VCaP (cell line): ENCODE measurements around the gene DDI2.

Experiments
- H3K27ac ChIP-seq: fragments of 450-650 bp; 2 replicates; pipeline ENCODE4 v1.5.1; 2017
- TF ChIP-seq, protein P1 (sequence below): fragments of 450-650 bp; conservative IDR thresholded peaks from 2 replicates; pipeline ENCODE4 v1.5.1; 2017; ENCODE audit warnings: mild to moderate bottlenecking, moderate library complexity

The DDI2 gene

DNA sequence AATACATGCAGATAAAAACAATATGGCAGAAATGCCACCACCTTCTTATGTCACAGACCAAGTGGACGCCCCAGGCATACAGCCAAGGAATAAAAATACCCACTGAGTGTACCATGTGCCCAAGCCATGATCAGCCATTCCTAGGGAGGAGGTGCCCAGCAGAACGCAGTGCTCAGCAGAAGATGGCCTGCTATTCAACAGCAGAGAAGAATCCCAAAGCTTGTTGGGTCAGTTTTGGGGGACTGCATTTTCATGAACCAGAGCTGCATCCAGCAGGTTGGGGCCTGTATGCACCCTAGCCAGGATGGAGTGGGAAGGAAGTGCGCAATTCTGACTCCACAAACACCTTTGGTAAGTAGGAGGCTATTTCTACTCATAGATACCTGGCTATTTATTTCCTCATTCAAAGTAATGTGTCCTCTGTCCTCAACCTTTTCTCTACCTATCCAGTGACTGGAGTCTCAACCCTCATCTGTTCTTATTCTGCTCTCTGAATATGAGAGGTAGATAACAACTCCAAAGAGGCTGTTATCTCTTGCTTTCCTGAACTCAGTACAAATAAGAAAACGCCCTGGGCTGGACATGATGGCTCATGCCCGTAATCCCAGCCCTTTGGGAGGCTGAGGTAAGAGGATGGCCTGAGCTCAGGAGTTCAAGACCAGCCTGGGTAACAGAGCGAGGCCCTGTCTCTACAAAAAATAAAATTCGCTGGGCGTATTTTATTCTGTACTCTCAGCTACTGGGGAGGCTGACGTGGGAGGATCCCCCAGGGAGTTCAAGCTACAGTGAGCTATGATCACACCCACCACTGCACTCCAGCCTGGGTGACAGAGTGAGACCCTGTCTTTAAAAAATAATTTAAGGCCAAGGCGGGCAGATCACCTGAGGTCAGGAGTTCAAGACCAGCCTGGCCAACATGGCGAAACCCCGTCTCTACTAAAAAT, 64.4 kb downstream of the DDI2 start:
- H3K27ac ChIP-seq, result no peak overlapping the region
- TF ChIP-seq, protein P1, sequence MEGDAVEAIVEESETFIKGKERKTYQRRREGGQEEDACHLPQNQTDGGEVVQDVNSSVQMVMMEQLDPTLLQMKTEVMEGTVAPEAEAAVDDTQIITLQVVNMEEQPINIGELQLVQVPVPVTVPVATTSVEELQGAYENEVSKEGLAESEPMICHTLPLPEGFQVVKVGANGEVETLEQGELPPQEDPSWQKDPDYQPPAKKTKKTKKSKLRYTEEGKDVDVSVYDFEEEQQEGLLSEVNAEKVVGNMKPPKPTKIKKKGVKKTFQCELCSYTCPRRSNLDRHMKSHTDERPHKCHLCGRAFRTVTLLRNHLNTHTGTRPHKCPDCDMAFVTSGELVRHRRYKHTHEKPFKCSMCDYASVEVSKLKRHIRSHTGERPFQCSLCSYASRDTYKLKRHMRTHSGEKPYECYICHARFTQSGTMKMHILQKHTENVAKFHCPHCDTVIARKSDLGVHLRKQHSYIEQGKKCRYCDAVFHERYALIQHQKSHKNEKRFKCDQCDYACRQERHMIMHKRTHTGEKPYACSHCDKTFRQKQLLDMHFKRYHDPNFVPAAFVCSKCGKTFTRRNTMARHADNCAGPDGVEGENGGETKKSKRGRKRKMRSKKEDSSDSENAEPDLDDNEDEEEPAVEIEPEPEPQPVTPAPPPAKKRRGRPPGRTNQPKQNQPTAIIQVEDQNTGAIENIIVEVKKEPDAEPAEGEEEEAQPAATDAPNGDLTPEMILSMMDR, result no peak

DNA sequence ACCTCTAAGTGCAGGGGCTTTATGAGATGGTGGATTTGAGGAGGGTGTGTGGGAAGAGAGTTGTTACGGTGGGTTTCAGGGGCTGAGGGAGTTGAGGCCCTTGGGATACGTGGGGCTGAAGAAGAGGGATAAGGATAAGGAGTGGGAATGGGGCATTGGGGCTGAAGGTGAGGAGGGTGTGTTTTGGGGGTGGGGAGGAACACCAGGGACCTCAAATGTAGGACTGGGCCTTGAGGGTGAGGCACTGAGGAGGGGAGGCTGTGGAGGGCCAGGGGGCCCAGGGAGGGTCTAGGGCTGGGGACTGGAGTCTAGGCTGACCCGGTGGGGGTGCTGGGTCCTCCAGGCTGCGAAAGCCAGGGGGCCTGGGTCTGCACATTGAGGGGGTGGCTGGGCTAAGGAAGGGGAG, 65.7 kb downstream of the DDI2 start:
- TF ChIP-seq, protein P1, result no peak
- H3K27ac ChIP-seq, result no peak overlapping the region

DNA sequence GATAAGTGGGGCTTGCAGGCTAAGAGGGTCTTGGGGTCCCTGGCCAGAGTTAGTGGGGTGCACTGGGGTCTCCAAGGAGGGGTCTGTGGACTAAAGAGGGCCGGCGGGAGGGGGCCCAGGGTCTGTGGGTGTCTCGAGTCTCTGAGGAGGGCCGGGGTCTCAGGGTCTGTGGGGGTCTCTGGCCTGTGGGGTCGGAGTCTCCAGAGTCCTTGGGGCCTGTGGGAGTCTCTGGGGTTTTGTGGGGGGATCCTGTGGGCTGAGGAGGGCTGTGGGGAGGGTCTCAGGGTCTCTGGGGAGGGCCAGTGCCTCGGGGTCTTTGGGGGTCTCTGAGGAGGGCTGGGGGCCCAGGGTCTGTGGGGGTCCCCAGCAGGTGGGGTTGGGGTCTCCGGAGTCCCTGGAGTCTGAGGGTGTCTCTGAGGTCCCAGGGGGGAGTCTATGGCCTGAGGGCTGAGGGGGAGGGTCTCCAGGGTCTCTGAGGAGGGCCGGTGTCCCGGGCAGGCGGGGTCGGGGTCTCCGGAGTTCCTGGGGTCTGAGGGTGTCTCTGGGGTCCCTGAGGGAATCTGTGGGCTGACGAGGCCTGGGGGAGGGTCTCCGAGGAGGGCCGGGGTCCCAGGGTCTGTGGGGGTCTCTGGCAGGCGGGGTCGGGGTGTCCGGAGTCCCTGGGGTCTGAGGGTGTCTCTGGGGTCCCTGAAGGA, 66.2 kb downstream of the DDI2 start:
- TF ChIP-seq, protein P1, result no peak
- peak overlapping the region; percentile 89 for H3K27ac ChIP-seq

DNA sequence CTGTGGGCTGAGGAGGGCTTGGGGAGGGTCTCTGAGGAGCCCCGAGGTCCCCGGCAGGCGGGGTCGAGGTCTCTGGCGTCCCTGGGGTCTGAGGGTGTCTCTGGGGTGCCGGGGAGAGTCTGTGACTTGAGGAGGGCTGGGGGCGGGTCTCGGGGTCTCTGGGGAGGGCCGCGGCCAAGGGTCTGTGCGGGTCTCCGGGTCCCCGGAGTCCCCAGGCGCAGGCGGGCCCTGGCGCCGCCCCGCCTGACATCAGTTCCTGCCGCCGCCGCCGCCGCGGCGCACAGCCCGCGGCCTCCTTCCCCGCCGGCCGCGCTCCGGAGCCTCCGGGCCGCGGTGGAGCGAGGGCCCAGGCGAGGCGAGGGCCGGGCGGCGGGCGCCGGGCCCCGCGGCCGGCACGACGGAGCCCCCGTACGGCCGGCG, 66.8 kb downstream of the DDI2 start, which contains the start of gene PLEKHM2:
PLEKHM2 (plus strand) TSS at position 279 of the 420 bp plus-strand sequence. CDS start 239 bp downstream, outside the sequence.
- peak within 1 kb of the TSS; percentile 89 for H3K27ac ChIP-seq
- TF ChIP-seq, protein P1, result no peak

DNA sequence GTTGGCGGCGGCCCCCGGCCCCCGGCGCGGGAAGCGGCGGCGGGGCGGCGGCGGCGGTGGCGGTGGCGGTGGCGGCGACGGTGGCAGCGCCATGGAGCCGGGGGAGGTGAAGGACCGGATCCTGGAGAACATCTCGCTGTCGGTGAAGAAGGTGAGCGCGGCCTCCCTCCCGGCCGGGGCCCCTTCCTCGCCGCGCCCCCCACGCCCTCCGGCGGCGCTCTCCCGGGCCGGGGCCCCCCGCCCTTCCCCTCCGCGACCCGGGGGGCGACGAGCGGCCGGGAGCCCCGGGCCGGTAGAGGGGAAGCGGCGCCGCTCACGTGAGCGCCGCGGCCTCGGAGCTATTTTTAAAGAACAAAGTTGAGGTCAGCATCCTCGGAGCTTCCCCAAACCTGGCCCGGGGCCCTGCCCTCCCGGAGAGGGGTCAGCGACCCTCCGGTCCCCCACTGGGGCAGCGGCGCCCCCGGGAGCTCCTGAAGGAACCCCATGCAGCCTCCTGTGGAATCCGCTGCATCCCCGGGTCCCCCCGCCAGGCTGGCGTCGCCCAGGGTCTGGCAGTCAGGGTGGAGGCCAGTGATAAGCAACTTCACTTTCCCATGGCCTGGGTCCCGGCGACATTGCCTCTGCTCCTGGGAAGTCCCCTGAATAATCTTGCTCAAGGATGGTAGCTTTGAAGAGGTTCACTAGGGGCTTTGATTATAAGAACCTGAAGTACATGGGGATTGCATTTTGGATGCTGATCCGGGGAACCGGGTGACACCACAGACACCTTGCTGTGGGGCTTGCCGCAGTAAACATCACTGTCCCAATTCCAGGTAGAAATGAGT, 67.4 kb downstream of the DDI2 start:
- TF ChIP-seq, protein P1, result no peak
- H3K27ac ChIP-seq, result peak overlapping the region; percentile 89

DNA sequence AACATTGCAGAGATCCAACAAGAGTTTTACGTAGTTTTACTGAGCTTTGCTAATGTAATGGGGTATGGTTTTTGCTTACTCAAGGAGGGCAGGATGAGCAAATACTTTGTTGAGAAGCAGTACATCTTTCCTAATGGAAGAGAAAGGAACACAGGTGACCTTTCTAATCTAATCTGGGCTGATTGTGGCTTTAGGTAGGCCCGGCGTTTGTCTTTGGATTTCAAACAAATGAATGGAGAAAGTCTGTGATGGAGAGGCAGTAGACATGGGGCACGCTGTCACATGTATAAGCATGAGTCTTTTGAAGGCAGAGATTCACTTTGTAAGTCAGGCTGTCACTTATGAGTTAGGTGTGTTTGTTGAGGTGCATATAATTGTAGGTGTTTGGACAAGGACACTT, 68.6 kb downstream of the DDI2 start:
- H3K27ac ChIP-seq, result peak overlapping the region; percentile 89
- TF ChIP-seq, protein P1, result no peak

DNA sequence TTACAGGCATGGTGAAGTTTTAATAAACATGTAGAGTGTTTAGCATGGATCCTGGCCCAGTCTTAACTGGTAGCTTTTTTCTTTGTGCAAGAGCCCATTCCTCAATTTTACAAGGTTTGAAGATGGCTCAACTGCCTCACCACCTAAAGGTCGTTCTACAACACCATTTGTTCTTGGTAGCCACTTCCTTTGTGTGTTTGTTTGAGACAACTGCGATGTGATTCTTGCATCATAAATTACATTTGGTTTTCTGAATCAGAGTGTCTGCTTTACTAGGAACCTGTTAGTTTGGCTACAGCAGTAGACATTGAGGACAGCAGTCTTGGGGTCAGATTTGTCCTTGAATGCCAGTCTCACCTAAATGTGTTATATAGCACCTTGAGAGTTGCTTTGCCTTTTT, 70.2 kb downstream of the DDI2 start:
- TF ChIP-seq, protein P1, result no peak
- H3K27ac ChIP-seq, result no peak overlapping the region
